Glutamatergic neuron (in vitro differentiated cells): ENCODE measurements around the gene TPGS2. TPM values are rescaled to one million over a fixed set of nuclear protein-coding genes. Genes with fewer than 3 reads are reported as not detected.

Experiments
- DNase-seq: peaks from one replicate; pipeline ENCODE4 v3.0.0; 2022
- H3K27ac Mint-ChIP-seq: one replicate; pipeline ENCODE4 v1.8.0; 2020; ENCODE audit warnings: mild to moderate bottlenecking, mixed read lengths, inconsistent platforms; ENCODE audit not compliant: unreplicated experiment
- H3K27me3 Mint-ChIP-seq: one replicate; pipeline ENCODE4 v1.8.0; 2020; ENCODE audit warnings: mild to moderate bottlenecking, moderate library complexity, mixed read lengths, inconsistent platforms; ENCODE audit not compliant: unreplicated experiment
- H3K36me3 Mint-ChIP-seq: one replicate; pipeline ENCODE4 v1.8.0; 2020; ENCODE audit warnings: mild to moderate bottlenecking, mixed read lengths, inconsistent platforms; ENCODE audit not compliant: unreplicated experiment
- H3K4me1 Mint-ChIP-seq: one replicate; pipeline ENCODE4 v1.8.0; 2020; ENCODE audit warnings: mild to moderate bottlenecking, low read depth, mixed read lengths, inconsistent platforms; ENCODE audit not compliant: unreplicated experiment
- H3K4me3 Mint-ChIP-seq: one replicate; pipeline ENCODE4 v1.8.0; 2020; ENCODE audit warnings: mild to moderate bottlenecking, mixed read lengths, inconsistent platforms; ENCODE audit not compliant: unreplicated experiment
- H3K9me3 Mint-ChIP-seq: one replicate; pipeline ENCODE4 v1.8.0; 2020; ENCODE audit warnings: mild to moderate bottlenecking, moderate library complexity, mixed read lengths, inconsistent platforms; ENCODE audit not compliant: unreplicated experiment
- CTCF ChIP-seq: fragments of 200-600 bp; sonication (generic); IDR thresholded peaks from one replicate; pipeline ENCODE4 v1.5.0; 2021; ENCODE audit not compliant: partially characterized antibody, unreplicated experiment
- total RNA-seq: library from RNA; stranded (reverse); fragmentation: NEBNext Ultra II Directional; extraction: Animal tissue kit (Norgen Biotek cat#: 25700); gene quantifications from one replicate; pipeline ENCODE4 v1.2.1, GENCODE V29; 2021; ENCODE audit not compliant: unreplicated experiment

Gene TPGS2
- total RNA-seq, 1 donor from 2014 or later: 166 TPM

- no peak overlapping the region for H3K27ac Mint-ChIP-seq
- no peak for DNase-seq
- no peak overlapping the region for H3K4me3 Mint-ChIP-seq
- H3K4me1 Mint-ChIP-seq: peaks cover 4% of the 10 kb centered on the region
- no peak for TF ChIP-seq CTCF
- no peaks in the 10 kb centered on the region for H3K36me3 Mint-ChIP-seq
- H3K9me3 Mint-ChIP-seq: no peaks in the 10 kb centered on the region
- no peaks in the 10 kb centered on the region for H3K27me3 Mint-ChIP-seq
Measured at GRCh38 chr18:36812678-36813077, 16.1 kb downstream of the TPGS2 start.

GRCh38 chr18:36811955-36812354 lies 16.8 kb downstream of the TPGS2 start:
- TF ChIP-seq CTCF: no peak

GRCh38 chr18:36811430-36811829 lies 17.4 kb downstream of the TPGS2 start:
- Mint-ChIP-seq H3K4me1 (peaks cover 4% of the 10 kb centered on the region), H3K4me3 (no peak overlapping the region), H3K27me3 (no peaks in the 10 kb centered on the region), H3K36me3 (peaks cover 3% of the 10 kb centered on the region), H3K27ac (no peak overlapping the region), H3K9me3 (no peaks in the 10 kb centered on the region)
- no peak for DNase-seq
- TF ChIP-seq CTCF: no peak

More at GRCh38 chr18:36811955-36812354, 16.8 kb downstream of the TPGS2 start:
- H3K4me3 Mint-ChIP-seq: no peak overlapping the region
- H3K4me1 Mint-ChIP-seq: peaks cover 4% of the 10 kb centered on the region
- H3K36me3 Mint-ChIP-seq: peaks cover 3% of the 10 kb centered on the region
- DNase-seq: no peak
- H3K9me3 Mint-ChIP-seq: no peaks in the 10 kb centered on the region
- no peaks in the 10 kb centered on the region for H3K27me3 Mint-ChIP-seq
- no peak overlapping the region for H3K27ac Mint-ChIP-seq

- H3K4me1 Mint-ChIP-seq: no peaks in the 10 kb centered on the region
- no peaks in the 10 kb centered on the region for H3K9me3 Mint-ChIP-seq
- no peak overlapping the region for H3K4me3 Mint-ChIP-seq
- peaks cover 7% of the 10 kb centered on the region for H3K36me3 Mint-ChIP-seq
- no peaks in the 10 kb centered on the region for H3K27me3 Mint-ChIP-seq
- peak; percentile 85 for TF ChIP-seq CTCF
- no peak overlapping the region for H3K27ac Mint-ChIP-seq
- no peak for DNase-seq
Measured at GRCh38 chr18:36809590-36810381, 19.0 kb downstream of the TPGS2 start.

GRCh38 chr18:36808681-36809080 lies 20.1 kb downstream of the TPGS2 start:
- Mint-ChIP-seq H3K9me3 (no peaks in the 10 kb centered on the region), H3K27me3 (no peaks in the 10 kb centered on the region), H3K4me1 (no peaks in the 10 kb centered on the region), H3K4me3 (no peak overlapping the region), H3K36me3 (peaks cover 7% of the 10 kb centered on the region), H3K27ac (no peak overlapping the region)
- DNase-seq: no peak
- no peak for TF ChIP-seq CTCF
